Right ventricle myocardium superior (tissue), 1 donor: ENCODE results near the gene ZNF697. TPM values are rescaled to one million over a fixed set of nuclear protein-coding genes. Genes with fewer than 3 reads are reported as not detected.
A peak's percentile ranks its signal among the peaks of the same experiment; 100 is the strongest.
"Not testable (repeated sequence)": the region's sequence is repeated elsewhere in the genome, so short reads cannot be mapped to it uniquely, and the experiment has no call there.

Experiments
- ATAC-seq: fragments of 200-7000 bp; cut with Tn5 transposase; one replicate; pipeline ENCODE4 v1.9.1; 2020; ENCODE audit warnings: mild to moderate bottlenecking; ENCODE audit not compliant: poor library complexity
- DNase-seq: peaks from one replicate; pipeline ENCODE4 v3.0.0-alpha.2; 2020
- intact Hi-C: fragments of 100-400 bp; cut with DNase I; formaldehyde crosslinking; loops from one replicate; pipeline ENCODE4 v1.11.2; 2022
- total RNA-seq: library from RNA; stranded (reverse); fragmentation: NEBNext Ultra II Directional; extraction: Animal tissue kit (Norgen Biotek cat#: 25700); gene quantifications from one replicate; pipeline ENCODE4 v1.2.1, GENCODE V29; 2021
- donor health status: DM: no; HTN: yes; CAD: no; lungs with severe emphysema.

ZNF697 gene
- total RNA-seq, 1 donor from 2014 or later: 9.2 TPM

GRCh38 chr1:119613769-119614720, 34.0 kb downstream of the ZNF697 start:
- peak; percentile 95 for ATAC-seq
- peak; percentile 87 for DNase-seq
- intact Hi-C loops: loop anchor here (1.0 kb wide), 1 partner anchor 49 kb away; no protein-coding TSS in a partner anchor

DNA sequence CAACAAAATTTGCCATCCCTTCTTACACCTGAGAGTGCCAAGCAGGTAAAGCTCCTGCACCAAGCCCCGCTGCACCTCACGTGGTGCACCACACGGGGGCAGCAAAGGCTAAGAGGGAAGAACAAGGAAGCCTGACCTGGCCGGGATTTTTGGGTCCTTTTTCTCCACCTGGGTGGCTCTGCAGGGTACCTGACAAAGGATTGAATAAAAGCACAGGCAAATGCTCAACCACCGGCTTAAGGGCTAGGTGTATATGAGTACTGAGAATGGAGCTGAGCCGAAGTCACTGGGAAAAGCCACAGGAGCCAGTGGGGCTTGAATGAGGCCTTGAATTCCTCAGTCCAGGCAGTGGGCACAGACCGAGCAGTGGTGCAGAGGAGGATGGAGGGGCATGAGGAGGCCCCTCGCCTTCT, 36.4 kb downstream of the ZNF697 start:
- DNase-seq (peak; percentile 77), ATAC-seq (peak; percentile 46)
- intact Hi-C loops: no loop called here

DNA sequence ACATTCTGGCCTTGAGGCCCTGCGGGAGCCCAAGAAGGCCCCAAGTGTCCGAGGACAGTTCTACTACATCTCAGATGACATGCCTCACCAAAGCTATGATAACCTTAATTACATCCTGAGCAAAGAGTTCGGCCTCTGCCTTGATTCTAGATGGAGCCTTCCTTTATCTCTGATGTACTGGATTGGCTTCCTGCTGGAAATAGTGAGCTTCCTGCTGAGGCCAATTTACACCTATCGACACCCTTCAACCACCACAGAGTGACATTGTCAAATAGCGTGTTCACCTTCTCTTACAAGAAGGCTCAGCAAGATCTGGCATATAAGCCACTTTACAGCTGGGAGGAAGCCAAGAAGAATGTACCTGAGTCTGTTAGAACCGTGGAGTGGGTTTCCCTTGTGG, 39.2 kb downstream of the ZNF697 start:
- DNase-seq, intact Hi-C loops: not testable (repeated sequence)

GRCh38 chr1:119607087-119607807, 40.8 kb downstream of the ZNF697 start:
- ATAC-seq, DNase-seq, intact Hi-C loops: not testable (repeated sequence)

More for the DNA sequence above, 39.2 kb downstream of the ZNF697 start:
- not testable (repeated sequence) for ATAC-seq

GRCh38 chr1:119606394-119606793, 41.7 kb downstream of the ZNF697 start:
- no peak for ATAC-seq
- DNase-seq: no peak
- intact Hi-C loops: no loop called here

DNA sequence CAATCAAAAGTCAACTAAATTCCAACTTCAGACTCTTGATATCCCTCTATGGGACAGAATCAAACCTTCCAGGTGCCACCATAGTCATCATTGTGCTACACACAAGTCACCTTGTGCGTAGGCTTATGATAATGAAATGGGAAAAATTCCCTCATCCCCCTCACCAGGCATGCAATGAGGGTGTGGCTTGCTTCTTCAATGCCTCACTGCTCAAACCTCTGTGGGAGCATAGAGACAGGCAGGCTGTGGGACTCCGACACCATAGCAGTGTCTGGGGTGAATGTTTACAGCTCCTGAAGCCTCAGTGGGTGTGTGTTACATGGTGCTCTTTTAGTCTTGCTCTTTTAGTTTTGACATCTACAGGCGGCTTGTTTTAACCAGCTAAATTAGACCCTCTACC, 42.4 kb downstream of the ZNF697 start:
- intact Hi-C loops: no loop called here
- ATAC-seq (no peak), DNase-seq (no peak)

DNA sequence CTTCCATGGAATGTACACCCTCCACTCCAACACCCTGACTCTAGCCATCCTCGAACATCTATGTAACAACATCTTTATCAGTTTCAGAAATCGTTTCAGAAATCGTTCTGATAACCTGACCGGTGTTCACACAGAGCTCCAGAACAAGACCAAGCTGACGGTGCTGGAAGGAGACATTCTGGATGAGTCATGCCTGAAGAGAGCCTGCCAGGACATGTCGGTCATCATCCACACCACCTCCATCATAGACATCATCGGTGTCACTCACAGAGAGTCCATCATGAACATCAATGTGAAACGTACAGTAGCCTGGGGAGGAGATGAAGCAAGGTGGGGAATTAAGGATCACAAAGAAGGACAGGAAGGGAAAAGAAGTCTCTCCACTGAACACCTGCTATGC, 43.0 kb downstream of the ZNF697 start:
- DNase-seq, intact Hi-C loops, ATAC-seq: not testable (repeated sequence)

- intact Hi-C loops: no loop called here
- DNase-seq: no peak
- no peak for ATAC-seq
These were observed 44.4 kb downstream of the ZNF697 start for GRCh38 chr1:119603695-119604094.

- ATAC-seq, intact Hi-C loops, DNase-seq: not testable (repeated sequence)
These were observed 44.8 kb downstream of the ZNF697 start for GRCh38 chr1:119603241-119603640.

GRCh38 chr1:119602789-119603188, 45.3 kb downstream of the ZNF697 start:
- ATAC-seq, DNase-seq, intact Hi-C loops: not testable (repeated sequence)

GRCh38 chr1:119602169-119602568, 45.9 kb downstream of the ZNF697 start:
- intact Hi-C loops: no loop called here
- ATAC-seq (no peak), DNase-seq (no peak)

GRCh38 chr1:119600976-119601375, 47.1 kb downstream of the ZNF697 start:
- no peak for ATAC-seq
- intact Hi-C loops: no loop called here
- no peak for DNase-seq

DNA sequence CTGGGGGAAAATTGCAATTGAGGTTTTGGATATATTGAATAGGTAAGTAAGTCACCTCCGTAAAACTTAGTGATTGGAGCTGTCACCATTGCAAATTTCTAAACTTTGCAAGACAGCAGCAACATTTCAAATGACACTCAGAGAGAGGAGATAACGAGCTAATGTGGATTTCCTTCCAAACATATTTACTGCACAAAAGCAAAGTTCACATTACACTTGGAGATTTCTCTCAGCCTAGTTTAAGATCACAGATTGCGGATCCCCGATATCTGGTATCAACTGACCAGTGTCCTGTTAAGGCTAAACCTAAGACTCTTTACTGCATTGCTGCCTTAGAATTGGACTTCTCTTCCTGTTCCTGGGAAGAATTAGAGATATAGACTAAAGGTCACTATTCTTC, 47.5 kb downstream of the ZNF697 start:
- ATAC-seq (no peak), DNase-seq (no peak)
- intact Hi-C loops: no loop called here

DNA sequence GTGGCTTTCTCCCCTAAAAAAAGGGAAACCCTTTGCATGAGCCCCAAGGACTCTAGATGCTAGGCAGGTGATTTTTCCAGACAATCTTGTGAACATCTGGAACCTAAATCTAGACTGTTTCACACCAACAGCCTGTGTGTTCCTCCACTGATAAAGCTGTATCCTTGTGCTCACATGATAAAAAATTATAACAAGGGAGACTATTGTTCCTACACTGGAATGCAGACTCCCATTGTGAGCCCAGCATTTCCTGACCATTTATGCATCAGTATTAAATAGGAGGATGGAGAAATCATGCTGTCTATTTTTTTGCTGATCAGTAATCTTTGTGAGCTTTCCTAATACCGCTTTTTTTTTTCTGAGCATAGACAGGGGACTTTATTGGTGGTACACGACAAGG, 52.5 kb downstream of the ZNF697 start:
- ATAC-seq (no peak), DNase-seq (no peak)
- intact Hi-C loops: no loop called here

- intact Hi-C loops: no loop called here
- DNase-seq (no peak), ATAC-seq (no peak)
These were observed 52.9 kb downstream of the ZNF697 start for GRCh38 chr1:119595168-119595567.

DNA sequence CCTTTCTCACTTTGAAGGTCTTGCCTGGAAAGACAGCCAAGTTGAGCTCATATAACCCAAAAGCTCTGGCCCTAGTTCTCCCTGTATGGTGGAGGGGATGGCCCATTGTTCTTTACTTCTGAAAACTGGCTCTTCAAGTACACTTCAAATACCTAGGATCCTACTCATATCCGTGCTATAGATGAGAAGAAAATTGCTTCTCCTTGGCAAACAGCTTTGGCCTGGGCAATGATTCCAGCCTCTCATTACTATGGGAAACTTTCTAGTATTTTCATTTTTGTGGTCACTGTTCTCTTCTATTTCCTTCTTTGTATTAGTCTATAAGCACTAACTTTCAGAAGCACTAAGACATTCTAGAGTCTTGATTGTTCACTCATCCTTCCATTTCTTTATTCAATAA, 53.7 kb downstream of the ZNF697 start:
- ATAC-seq (no peak), DNase-seq (no peak)
- intact Hi-C loops: no loop called here

DNA sequence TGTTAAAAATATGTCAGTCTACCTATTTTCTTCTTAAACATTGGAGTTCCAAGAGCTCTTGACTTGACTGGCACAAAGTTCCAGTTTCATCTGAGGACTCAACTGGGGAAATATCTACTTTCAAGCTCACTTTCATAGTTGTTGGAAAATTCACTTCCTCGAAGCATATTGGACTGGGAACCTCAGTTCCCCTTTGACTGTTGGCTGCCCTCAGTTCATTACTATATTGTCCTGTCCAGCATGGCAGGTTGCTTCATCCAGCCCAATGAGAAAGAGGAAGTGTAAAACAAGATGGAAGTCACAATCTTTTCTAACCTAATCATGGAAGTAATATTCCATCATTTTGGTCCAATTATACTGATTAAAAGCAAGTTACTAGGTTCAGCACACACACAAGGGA, 54.3 kb downstream of the ZNF697 start:
- DNase-seq (no peak), ATAC-seq (no peak)
- intact Hi-C loops: no loop called here

DNA sequence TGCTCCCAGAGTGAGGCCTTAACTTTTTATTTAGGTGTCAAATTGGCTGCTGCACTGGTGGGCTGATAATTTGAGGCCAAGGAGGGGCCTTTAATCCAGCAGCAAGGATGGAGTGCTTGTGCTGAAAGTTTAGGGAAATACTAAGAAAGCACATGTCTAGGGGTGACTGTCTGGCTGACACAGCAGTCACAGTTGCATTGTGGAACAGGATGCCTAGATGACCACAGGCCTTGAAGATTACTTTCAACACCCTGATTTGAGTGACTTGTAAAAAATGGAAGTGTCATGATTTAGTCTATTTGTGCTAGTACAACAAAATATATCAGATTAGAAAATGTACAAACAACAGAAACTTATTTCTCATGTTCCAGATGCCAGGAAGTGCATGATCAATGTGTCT, 57.7 kb downstream of the ZNF697 start:
- intact Hi-C loops: no loop called here
- ATAC-seq (no peak), DNase-seq (no peak)

DNA sequence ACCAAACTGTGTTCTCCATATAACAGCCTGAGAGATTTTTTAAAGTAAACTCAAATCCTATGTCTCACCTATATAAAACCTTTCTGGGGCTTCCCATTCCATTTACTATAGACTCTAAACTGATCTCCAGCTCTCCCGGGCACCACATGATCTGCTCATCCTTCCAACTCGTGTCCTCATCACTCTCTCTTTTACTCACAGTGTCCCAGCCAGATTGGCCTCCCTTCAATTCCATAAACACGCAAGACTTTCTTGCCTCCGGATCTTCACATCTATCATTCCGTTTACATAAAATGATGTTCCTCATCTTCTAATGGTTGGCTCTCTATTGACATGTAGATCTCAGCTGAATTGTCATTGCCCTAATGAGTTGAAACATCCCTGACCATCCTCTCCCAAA, 59.4 kb downstream of the ZNF697 start:
- DNase-seq: no peak
- no peak for ATAC-seq
- intact Hi-C loops: no loop called here

DNA sequence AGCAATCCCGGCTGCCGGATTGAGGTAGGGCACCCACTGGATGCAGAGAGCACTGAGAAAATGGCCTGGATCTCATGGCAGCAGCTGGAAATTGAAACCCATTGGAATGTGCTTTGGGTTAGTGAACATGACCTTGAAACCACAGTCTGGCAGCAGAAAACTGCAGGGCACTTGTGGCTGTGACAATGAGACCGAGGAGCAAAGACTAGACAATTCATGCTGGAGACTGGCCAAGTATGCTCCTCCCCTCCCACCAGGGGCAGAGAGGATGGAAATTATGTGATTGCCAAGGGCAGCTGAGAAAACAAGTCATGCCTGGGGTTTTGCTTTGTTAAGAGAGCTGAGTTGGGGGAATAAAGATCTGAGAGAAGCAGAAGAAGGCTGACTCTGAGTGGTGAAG, 60.7 kb downstream of the ZNF697 start:
- DNase-seq (no peak), ATAC-seq (no peak)
- intact Hi-C loops: no loop called here
